HG03354 (cell line): ENCODE measurements around the gene SNAPIN.

Experiments
- ATAC-seq: cut with Tn5 transposase; IDR thresholded peaks from one replicate; pipeline ENCODE4 v1.9.1; 2021; ENCODE audit warnings: mild to moderate bottlenecking; ENCODE audit not compliant: unreplicated experiment, poor library complexity, severe bottlenecking

The SNAPIN gene

DNA sequence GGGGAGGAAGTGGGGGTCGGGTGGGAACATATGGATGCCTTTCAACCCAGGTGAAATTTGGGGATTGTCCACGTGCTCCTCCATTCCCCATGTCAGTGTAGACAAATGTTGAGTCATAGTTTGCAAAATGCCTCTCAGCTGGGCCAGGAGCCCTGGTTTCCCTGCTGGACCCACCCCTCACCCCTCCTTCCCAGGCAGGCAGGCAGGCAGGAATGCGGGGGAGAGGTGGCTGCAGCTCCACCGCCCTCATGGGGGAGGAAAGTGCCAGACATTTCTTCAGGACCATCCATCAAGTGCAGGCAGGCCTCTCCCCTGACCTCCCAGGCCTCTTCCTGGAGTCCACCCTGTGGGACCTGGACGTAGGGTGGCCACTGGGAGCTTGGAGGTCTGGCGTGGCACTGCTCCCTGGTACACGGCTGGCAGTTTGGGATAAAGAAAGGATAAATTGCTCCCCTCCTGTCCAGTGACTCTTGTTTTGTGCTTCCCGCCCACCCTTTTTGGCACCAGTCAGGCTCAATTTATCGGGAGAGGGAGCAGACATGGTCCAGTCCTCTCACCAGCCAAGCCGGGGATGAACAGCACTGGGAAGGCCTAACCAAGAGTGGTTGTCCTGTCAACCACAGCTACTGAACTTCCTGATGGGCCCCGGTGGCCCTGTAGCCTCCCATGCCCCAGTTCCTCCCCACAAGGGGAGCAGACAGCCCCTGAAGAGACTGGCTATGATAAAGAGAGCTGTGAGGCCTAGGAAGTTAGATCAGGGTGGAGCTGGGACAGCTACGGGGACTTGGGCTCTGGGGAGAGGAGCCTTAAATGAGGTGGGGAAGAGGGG lies 38.9 kb downstream of the SNAPIN start:
- ATAC-seq = no peak

DNA sequence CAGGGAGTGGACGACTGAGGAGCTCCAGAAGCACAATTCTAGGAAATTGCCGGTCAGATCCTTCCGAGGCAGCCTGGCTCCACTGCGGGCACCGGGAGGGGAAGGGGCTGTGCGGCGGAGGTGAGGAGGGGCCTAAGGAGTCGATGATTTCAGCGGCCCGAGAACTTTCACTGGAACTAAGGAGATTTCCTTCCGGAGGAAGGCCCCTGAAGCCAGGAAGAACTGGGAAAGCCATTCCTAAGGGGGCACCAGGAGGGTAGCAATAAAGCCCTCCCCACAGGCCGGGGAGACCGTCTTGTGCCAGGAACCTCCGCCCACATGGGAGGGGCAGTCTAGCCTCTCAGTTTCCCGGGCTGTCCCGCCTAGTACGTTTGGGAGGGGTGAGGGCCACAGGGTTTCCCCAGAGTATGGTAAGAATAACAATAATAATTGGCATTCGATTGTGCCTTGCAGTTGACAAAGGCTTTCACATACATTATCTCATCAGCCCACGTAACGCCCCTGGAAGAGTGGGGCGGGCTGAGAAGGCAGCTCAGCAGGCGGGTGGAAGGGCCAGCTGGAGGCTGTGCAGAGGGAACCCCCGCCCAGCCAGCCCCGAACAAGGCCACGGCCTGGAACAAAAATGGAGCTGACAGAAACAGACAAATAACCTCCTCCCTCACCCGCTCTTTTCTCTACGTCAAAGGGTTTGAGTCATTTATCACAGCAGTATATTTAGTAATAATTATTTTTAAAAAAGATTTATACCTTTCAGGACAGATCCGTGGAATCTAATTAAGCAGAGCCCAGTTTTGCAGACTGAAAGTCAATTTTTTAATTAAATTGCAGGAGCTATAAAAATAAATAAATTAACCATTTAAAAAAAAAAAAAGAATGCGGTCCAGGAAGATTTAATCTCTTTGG lies 39.8 kb downstream of the SNAPIN start:
- no peak for ATAC-seq

DNA sequence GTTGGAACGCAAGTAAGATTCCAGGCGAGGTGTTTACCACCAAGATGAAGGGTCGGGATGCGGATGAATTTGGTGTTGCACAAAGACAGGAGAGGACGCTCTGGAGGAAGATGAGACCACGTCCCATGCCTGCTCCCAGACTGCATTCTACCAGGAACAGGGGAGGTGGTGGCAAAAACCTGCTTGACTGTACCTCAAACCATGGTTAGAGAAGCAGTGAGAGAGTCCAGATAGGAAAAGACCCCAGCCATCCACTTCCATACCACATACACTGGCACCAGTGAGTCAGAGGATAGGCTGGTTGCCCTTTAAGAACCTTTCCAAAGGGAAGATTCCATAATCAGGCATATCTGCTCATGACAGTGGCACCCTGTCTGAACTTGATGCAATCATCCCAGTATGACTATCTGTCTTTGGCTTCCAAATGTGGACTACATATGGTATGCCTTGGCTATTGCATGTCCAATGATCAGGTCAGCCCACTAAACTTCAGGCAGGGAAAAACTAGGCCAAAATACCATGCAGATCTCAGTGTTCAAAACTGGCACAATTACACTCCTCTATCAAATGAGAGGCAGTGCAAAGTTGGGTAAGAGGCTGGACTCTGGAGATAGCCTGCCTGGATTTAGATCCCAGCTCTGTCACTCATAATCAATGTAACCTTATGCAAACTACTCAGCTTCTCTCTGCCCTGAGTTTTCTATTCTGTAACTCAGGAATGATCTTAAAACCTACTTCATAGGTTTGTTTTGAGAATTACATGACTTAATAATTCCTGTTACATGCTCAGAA lies 40.6 kb downstream of the SNAPIN start:
- ATAC-seq = no peak

DNA sequence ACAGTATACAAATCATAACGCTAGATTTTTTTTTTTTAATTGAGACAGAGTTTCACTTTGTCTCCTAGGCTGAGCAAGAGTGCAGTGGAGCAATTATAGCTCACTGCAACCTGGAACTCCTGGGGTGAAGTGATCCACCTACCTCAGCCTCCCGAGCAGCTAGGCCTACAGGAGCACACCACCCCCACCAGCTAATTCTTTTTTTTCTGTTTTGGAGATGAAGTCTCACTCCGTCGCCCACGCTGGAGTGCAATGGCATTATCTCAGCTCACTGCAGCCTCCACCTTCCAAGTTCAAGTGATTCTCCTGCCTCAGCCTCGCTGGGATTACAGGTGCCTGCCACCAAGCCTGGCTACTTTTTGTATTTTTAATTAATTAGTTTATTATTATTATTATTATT lies 41.3 kb downstream of the SNAPIN start:
- no peak for ATAC-seq

DNA sequence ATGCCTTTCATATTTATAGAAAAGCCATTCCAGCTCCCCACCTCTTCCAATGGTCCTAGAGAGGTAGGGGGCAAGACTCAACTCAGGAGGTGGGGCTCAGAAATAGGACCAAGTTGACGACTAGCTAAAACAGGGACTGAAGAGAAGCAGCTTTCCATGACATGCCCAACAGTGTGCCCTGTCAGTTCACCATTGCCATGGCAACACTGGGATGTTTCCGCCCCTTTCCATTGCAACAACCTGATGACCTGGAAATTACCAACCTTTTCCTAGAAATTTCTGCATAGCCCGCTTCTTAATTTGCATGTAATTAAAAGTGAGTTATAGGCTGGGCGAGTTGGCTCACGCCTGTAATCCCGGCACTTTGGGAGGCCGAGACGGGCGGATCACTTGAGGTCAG lies 47.0 kb downstream of the SNAPIN start:
- ATAC-seq = no peak

DNA sequence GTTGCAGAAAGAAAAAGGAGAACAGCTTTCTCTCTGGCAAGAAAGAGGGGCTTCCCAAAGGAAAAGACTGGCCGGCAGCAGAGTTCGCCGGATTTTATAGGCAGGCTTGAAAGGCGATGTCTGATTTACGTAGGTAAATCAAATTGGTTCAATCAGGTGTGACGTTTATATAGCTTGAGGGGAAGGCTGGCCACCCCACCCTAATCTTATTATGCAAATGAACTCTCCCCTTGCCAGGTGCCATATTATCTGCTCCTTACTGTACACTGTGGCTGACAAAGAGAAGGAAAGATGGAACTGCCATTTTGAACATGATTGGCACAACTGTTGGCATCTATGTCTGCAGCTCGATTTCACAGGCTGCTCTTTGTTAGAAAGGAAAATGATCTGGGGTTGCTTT lies 52.5 kb downstream of the SNAPIN start:
- no peak for ATAC-seq
